GM10266 (cell line): ENCODE measurements around the gene LMAN2.
"Not testable (repeated sequence)": the region's sequence is repeated elsewhere in the genome, so short reads cannot be mapped to it uniquely, and the experiment has no call there.

Source experiments
- DNase-seq: peaks from one replicate; pipeline ENCODE4 v3.0.0; 2012; ENCODE audit errors: extremely low spot score
- CTCF ChIP-seq: IDR thresholded peaks from 2 replicates; pipeline ENCODE4 v1.5.1; 2012; ENCODE audit warnings: mild to moderate bottlenecking, low read depth; ENCODE audit not compliant: control insufficient read depth, insufficient read depth; ENCODE audit errors: missing control alignments

The LMAN2 gene

GRCh38 chr5:177361418-177362291 lies 10.2 kb upstream of the LMAN2 start:
- no peak for TF ChIP-seq CTCF

GRCh38 chr5:177360740-177361139 lies 9.3 kb upstream of the LMAN2 start:
- not testable (repeated sequence) for DNase-seq

More at GRCh38 chr5:177361418-177362291, 10.2 kb upstream of the LMAN2 start:
- no peak for DNase-seq

GRCh38 chr5:177359860-177360259 lies 8.4 kb upstream of the LMAN2 start:
- DNase-seq = no peak
- no peak for TF ChIP-seq CTCF

DNA sequence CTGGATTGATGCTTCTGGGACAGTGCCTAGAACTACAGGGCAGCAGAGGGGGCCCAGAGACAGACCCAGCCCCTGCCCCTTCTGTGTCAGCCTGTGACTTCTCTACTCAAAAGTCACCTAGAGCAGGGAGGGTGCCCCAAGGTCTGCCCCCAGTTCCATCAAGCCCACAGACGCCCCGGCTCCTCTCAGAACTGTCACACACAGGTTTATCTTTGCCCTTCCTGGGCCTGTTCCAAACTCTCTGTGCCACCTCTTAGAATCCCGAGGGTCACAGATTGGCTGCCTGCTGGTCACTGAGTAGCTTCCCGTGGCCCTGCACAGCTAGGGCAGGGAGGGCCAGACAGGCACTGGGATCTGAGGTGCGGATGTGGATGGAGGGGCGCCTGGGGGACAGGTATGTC lies 8.0 kb upstream of the LMAN2 start:
- DNase-seq = no peak
- no peak for TF ChIP-seq CTCF

- no peak for DNase-seq
- no peak for TF ChIP-seq CTCF
Measured at GRCh38 chr5:177358370-177358819, 6.9 kb upstream of the LMAN2 start.

DNA sequence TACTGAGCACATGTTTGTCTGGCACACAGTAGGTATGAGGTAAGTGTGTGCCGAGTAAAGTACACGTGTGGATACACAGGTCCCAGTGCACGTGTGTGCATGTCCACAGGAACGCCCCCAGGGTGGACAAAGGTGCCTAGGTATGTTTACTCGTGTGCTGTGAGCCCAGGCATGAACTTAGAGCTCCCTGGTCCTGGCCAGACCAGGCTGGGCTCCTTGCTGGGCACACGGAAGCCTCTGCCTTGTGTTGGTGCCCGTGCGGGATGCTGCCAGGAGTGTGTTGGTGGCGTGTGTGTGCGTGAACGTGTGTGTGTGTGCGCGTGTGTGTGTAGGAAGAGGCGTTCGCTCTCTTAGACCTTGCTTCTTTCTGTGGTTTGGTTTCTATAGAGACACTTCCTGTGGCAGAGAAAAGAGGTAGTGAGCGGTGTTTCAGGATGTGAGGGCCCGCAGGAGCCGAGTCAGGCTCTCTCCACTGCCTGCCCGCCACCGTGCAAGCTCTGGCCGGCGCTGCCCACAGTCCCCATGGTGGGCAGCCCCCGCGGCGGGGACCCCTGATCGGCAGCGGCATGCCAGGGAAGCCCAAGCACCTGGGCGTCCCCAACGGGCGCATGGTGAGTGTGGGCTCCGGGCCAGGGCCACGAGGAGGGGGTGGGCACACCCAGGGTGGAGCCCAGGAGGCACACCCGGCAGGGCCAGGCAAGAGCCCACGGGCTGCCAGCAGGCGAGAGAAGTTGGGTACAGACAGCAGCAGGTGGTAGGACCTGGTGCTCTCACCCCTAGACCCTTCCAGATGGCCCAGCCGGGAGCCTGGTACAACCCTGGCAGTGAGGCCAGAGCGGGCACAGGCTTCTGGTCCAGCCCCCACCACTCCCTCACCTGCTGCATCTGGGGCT lies 6.2 kb upstream of the LMAN2 start, which contains the start of gene RGS14:
Gene RGS14 (plus strand): TSS at position 466 of the 893 bp plus-strand sequence. CDS start 101 bp downstream, at position 567.
- peak; percentile 92 for DNase-seq
- no peak for TF ChIP-seq CTCF

GRCh38 chr5:177357146-177357458 lies 5.6 kb upstream of the LMAN2 start:
- TF ChIP-seq CTCF = no peak
- DNase-seq = no peak
